ENCODE results near the gene COL4A3.

Gene COL4A3

DNA sequence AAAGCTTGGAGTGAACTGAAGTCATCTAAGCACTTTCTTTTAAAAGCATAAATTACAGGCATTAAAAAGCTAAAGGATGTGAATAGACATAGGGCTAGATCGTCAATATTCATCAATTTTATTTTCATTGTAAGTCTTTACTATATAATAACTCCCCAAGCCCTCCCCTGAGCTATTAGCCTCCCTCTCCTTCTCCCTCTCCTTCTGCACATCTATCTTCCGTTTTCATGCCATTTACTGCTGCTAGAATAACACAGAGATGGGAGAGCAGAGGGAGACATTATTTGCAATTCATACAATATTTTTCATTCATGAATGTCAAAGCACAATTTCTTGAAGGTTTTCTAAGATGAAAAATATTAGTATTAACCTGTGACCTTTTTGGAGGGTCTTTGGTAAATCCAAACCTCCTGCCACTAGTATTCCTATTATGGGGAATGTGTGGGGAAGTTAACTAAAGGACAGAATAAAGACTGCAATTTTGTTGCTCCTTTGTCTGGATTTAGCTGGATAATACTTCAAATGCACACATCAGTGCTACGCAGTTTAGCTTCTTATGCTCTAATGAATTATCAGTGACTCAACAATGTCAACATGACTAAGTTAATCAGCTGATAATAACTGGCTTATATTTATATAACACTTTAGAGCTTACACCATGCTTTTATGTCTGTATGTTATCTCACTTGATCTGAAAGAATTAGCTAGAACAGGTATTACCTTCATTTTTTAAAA lies 132.4 kb downstream of the COL4A3 start:
- peak in 1 of 3 experiments; percentile 15 for DNase-seq

DNA sequence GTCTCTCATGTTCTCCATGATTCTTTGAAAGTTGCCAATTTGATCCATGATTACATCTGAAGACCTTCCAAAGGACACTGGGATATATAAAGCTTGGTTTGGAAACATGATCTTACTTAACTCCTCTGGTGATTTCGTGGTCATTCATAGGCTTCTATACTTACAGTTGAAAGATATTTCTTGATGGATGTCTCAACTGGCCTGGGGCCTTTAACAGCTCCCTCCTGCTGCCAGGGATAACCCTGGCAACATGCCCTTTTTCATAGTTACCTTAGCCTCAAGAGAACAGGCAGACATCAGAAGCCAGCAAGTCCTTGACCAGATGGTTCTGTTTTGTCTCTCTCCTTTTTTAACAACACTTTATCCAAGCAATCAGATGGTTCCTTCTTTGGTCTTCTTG lies 137.1 kb downstream of the COL4A3 start:
- DNase-seq: no peak

GRCh38 chr2:227308784-227309183 lies 144.4 kb downstream of the COL4A3 start:
- DNase-seq: no peak

GRCh38 chr2:227310756-227311110 lies 146.3 kb downstream of the COL4A3 start:
- no peak for DNase-seq

GRCh38 chr2:227311861-227312506 lies 147.6 kb downstream of the COL4A3 start:
- no peak for DNase-seq

DNA sequence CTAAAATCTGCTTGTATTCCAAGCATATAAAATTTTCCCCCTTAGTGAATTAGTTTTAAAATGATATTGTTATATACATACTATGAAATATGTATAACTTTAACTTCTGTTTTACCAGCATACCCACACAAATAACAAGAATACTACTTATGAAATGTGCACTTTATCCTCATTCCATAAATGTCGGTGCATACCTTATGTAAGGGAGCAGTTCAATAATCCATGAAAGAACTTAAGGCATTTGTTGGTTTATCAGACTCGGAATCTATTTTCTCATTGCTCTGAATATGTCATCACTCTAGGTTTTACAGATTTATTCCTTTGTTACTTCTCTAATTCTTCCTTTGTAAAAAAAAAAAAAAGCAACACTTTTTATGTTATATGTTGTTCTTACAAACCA lies 148.2 kb downstream of the COL4A3 start:
- no peak for DNase-seq

GRCh38 chr2:227313310-227313709 lies 148.9 kb downstream of the COL4A3 start:
- no peak for DNase-seq

DNA sequence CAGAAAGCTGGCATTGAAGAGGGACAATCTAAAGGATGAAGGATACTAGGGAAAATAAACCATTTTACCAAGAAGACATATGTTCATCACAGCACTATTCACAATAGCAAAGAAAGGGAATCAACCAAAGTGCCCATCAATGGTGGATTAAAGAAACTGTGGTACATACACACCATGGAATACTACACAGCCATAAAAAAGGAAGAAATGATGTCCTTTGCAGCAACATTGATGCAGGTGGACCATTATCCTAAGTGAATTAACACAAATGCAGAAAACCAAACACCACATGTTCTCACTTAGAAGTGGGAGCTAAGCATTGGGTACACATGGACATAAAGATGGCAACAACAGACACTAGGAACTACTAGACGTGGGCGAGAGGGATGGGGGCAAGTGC lies 153.4 kb downstream of the COL4A3 start:
- DNase-seq: no peak

- DNase-seq: no peak
Observed at GRCh38 chr2:227320305-227321094, 156.1 kb downstream of the COL4A3 start.

GRCh38 chr2:227322530-227323205 lies 158.2 kb downstream of the COL4A3 start:
- no peak for DNase-seq

- no peak for DNase-seq
Observed at GRCh38 chr2:227323818-227324217, 159.4 kb downstream of the COL4A3 start.

- DNase-seq: no peak
Observed at GRCh38 chr2:227324642-227324994, 160.2 kb downstream of the COL4A3 start.

DNA sequence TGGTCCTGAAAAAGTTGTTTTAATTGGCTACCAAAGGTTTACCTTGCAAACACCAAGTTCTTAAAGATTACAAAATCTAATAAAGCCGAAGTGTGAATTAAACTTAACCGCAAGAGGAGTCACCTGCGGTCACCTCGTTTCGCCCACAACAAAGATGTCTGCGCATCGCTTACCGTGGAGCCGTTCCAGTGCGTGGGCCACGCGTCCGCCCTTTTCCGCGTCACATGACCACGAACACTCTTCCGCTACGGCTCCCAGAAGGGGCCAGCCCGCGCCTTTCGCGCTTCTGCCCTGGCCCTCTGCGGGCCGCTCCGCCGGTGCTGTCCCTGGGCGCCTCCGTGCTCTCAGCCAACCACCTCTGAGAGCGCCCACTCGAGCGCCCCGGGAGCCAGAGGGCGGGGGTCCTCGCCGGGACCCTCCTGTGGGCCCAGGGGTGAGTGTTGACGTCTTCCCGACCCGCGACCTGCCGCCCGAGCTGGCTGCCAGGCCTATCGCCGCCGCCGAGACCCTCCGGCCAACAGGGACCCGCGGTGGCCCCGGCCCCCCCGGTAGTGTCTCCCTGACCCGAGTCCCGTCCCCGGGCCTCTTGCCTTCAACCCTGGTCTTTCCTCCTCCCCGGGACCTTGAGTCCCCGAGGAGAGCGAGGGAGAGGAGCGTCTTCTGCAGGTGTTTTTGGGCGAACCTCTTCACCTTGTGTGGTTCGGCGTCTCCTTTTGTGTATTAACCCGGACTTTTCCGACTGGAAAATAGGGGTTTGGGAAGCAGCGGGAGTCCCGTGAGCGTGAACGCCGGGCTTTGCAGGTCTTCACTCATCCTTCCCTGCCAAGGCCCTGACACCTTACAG lies 160.8 kb downstream of the COL4A3 start, which contains the start of gene MFF:
MFF (plus strand) TSS at position 257 of the 844 bp plus-strand sequence. CDS start 5,415 bp downstream, outside the sequence.
- peak; percentile 88 to 94 (median 93) for DNase-seq

- DNase-seq: peak in 1 of 3 experiments; percentile 81
Observed at GRCh38 chr2:227325839-227326195, 161.4 kb downstream of the COL4A3 start.

DNA sequence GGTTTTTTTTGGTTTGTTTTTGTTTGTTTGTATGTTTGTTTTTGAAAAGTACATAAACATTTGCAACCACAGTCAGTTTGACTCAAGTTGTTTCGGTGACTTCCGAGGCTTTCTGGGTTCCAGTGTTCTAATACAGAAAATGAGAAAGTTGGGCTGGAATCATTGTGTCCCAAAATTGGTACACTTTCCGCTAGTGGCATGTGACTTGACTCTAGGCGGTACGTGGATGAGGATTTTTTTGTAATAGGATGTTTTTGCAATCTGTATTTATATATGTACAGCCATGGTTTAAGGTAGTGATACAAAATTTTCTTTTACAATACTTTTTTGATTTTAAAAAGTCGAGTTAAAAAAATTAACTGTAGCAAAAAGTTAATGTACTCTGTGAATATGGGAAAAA lies 162.4 kb downstream of the COL4A3 start:
- no peak for DNase-seq

GRCh38 chr2:227335713-227336112 lies 171.3 kb downstream of the COL4A3 start:
- DNase-seq: no peak

DNA sequence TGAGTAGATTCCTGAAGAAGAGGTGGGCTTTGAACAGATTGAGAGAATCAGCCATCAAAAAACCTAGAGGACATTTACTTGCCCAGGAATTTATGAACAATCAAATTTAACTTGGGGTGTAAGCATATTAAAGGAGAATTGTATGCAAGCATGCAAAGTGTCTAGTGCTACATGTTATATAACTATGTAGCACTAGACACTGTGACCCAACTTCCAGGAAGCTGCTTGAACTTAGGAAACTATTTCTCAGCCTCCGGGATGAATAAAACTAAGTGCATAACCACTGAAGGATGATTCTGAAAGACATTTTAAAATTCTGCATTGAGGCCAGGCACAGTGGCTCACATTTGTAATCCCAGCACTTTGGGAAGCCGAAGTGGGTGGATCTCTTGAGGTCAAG lies 173.0 kb downstream of the COL4A3 start:
- no peak for DNase-seq

DNA sequence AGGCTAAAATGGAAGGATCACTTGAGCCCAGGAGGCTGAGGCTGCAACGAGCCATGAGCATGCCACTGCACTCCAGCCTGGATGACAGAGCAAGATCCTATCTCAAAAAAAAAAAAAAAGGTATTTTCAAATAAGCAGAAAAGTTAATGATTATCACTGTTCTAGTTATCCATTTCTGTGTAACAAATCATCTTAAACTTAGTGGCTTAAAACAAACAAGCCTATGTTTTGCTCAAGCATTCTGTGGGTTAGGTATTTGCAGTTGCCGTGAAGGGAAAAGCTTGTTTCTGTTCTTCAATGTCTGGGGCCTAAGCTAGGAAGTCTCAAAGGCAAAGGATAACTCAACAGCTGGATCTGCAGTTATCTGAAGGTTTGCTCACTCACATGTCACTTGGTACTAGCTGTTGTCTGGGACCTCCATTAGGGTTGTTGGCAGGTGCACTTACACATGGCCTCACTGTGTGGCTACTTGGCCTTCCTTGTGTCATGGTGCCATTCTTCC lies 174.7 kb downstream of the COL4A3 start:
- DNase-seq: no peak

DNA sequence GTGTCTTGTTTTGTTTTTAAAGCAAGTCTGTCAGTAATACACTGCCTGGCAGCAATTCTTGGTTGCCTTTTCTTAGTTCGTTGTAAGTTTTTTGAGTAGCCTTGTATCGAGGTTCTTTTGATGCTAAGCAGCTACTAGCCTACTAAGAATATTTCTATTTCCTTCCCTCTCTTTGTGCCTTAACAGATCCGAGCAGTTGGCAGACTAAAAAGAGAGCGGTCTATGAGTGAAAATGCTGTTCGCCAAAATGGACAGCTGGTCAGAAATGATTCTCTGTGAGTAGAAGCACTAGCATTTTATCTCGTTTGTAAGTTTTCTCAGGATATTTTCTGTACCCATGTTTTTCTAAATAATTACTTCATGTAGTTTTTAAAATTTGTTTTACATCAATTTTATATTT lies 175.7 kb downstream of the COL4A3 start:
- DNase-seq: no peak

DNA sequence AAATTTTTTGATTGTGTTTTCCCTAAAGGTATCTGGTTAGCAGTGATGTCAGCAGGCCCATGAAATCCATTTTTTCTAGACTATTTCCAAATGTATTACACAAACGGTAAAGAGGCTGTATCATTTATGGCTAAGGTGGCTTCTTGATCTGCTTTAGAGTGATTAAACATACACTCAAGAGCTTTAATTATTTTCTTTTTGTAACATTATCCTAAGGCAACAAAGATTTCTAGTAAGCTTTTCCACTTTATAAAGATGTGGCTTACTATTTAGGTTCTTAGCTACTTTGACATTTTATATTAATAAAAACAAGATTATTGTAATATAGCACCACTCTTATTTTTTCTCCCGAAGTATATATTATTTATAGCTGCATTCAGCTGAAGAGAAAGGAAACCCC lies 177.1 kb downstream of the COL4A3 start:
- peak in 1 of 3 experiments; percentile 28 for DNase-seq

DNA sequence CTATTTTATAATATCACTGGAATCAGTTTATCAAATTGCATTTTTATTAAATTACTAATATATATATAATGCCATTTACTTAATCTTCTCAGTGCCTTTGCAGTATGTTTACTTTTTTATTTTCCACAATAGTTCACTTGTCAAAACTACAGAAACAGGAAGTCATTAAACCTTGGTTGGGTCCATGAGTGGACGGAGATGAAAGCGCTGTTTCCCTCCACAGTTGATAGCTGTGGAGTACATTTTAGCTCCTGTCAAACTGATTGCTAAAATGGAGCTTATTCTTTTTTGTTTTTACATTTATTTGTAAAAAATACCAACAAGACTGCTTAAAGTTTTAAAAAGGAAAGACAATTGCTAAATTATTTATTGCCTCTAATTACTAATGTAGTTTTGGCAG lies 179.8 kb downstream of the COL4A3 start:
- DNase-seq: peak in 1 of 3 experiments; percentile 49

DNA sequence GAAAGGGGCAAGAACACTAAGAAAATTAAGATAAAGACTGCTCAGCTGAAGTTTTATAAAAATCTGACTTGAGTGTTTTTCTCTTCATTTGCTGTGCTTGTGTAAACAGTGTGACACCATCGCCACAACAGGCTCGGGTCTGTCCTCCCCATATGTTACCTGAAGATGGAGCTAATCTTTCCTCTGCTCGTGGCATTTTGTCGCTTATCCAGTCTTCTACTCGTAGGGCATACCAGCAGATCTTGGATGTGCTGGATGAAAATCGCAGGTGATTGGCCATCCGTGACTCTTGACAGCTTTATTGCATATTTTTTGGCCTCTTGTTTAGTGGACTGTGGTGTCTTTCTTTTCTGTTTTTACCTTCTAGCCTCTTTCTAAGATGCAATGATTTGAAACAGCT lies 182.7 kb downstream of the COL4A3 start:
- no peak for DNase-seq
